Measurements from ENCODE around the gene NAA10. TPM values are rescaled to one million over a fixed set of nuclear protein-coding genes. Genes with fewer than 3 reads are reported as not detected.

The NAA10 gene
- total RNA-seq, 4 donors from 2014 or later: 89.3 to 106 (median 95.4) TPM

DNA sequence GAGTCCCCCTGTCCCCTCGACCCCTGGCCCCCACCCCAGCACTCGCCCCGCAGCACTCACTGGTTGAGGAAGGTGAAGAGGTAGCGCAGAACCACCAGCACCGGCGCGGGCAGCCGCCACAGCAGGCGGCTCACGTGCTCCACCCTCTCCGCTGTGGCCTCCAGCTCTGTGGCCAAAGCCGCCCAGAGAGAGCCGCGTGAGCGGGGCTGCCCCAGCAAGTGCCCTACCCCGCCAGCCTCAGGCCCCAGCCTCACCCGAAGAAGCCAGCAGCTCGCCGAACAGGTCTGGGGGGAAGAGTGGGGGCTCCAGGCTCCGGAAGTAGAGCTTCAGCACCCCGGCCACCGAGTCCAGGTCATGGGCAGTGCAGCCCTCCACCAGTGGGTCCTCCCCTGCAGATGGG lies 24.4 kb downstream of the NAA10 start:
- H3K27ac ChIP-seq (replicated peaks in 1 of 4): no peak overlapping the region
- no peak for DNase-seq (ENCODE audit: extremely low spot score)
- intact Hi-C loops (cut with DNase I): no loop called here
- 100% methylated on average over 1 of the region's 22 CpGs for WGBS
- H3K36me3 ChIP-seq: no peaks in the 10 kb centered on the region
- H3K9me3 ChIP-seq: no peaks in the 10 kb centered on the region
- H3K4me1 ChIP-seq: no peaks in the 10 kb centered on the region
- no peak for TF ChIP-seq EP300 (IDR thresholded peaks at IDR 0.05)
- no peak for TF ChIP-seq POLR2A (IDR thresholded peaks at IDR 0.05; ENCODE audit: low read depth)
- TF ChIP-seq POLR2AphosphoS5 (IDR thresholded peaks at IDR 0.05): no peak
- TF ChIP-seq, protein P1, sequence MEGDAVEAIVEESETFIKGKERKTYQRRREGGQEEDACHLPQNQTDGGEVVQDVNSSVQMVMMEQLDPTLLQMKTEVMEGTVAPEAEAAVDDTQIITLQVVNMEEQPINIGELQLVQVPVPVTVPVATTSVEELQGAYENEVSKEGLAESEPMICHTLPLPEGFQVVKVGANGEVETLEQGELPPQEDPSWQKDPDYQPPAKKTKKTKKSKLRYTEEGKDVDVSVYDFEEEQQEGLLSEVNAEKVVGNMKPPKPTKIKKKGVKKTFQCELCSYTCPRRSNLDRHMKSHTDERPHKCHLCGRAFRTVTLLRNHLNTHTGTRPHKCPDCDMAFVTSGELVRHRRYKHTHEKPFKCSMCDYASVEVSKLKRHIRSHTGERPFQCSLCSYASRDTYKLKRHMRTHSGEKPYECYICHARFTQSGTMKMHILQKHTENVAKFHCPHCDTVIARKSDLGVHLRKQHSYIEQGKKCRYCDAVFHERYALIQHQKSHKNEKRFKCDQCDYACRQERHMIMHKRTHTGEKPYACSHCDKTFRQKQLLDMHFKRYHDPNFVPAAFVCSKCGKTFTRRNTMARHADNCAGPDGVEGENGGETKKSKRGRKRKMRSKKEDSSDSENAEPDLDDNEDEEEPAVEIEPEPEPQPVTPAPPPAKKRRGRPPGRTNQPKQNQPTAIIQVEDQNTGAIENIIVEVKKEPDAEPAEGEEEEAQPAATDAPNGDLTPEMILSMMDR (IDR thresholded peaks at IDR 0.05): no peak
- H3K4me3 ChIP-seq: no peak overlapping the region
- H3K27me3 ChIP-seq: no peaks in the 10 kb centered on the region

DNA sequence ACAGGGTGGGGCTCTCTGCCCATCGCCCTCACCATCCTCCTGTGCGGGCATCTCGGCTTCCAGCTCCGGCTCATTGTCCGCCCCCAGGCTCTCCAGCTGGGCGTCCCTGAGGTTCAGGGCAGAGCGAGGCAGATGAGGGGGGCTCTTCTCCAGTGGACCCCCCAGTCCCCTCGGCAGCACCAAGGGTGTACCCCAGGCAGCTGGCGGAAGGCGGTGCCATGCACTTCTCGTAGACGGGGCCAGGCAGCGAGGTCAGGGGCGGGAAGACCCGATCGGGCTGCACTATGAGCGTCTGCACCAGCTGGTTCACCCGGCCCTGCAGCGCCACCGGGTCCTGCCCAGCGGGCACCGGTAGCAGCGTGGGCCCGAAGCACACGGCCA lies 24.9 kb downstream of the NAA10 start:
- Histone ChIP-seq H3K4me1 (peaks cover 0 to under 1% (median 0%) of the 10 kb centered on the region in 4 donors), H3K27ac (replicated peaks in 1 of 4) (no peak overlapping the region), H3K36me3 (no peaks in the 10 kb centered on the region), H3K4me3 (no peak overlapping the region), H3K27me3 (no peaks in the 10 kb centered on the region), H3K9me3 (no peaks in the 10 kb centered on the region)
- TF ChIP-seq, protein P1 (IDR thresholded peaks at IDR 0.05): no peak
- TF ChIP-seq EP300 (IDR thresholded peaks at IDR 0.05) (no peak), POLR2AphosphoS5 (IDR thresholded peaks at IDR 0.05) (no peak), POLR2A (IDR thresholded peaks at IDR 0.05; ENCODE audit: low read depth) (no peak)
- intact Hi-C loops (cut with DNase I): no loop called here
- WGBS: no CpG with 5 or more reads among the region's 25 CpGs
- DNase-seq (ENCODE audit: extremely low spot score): no peak

DNA sequence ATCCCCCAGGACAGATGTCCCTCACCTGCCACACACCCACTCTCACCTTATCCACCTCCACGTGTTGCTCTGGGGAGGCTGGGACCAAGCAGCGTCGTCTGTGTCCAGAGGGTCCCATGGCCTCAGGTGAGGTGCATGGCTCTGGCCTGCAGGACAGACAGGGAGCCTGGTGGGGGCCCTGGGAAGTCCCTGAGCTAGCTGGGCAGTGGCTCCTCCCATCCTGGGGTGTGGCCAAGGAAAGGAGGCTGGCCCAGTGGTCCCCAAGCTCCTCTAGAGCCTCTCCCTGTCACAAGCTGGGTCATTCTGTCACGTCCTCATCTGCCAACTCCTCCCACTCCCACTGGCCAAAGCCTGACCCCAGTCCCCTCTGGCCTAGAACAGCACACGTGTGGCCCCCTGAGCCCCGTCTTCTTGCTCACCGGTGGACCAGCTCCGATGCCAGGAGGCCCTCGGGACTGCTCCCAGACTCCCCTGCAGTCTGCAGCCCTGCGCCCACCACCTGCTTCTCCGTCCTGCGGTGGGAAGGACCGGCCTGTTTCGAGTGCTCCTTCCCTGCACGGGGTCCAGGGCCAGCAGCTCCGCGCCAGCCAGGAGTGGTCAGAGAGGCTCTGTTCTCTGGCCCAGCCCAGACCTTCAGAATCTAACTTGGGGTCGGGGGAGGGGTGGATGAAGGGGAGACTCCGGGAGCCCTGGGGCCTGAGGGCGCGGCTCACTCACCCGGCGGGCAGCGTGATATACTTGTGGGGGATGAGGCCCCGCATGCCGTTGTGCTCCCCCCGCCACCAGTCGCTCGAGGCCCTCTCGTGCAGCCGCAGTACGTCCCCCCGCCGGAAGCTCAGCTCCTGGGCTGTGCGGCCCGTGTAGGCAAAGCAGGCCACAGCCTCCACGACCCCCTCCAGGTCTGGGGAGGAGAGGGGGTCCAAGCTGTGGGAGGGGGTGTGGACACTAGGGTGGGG lies 25.5 kb downstream of the NAA10 start:
- intact Hi-C loops (cut with DNase I): no loop called here
- Histone ChIP-seq H3K27ac (replicated peaks in 1 of 4) (no peak overlapping the region), H3K4me1 (peaks cover 0 to 7% (median 3%) of the 10 kb centered on the region in 4 donors), H3K27me3 (no peaks in the 10 kb centered on the region), H3K36me3 (no peaks in the 10 kb centered on the region), H3K4me3 (no peak overlapping the region), H3K9me3 (no peaks in the 10 kb centered on the region)
- DNase-seq (ENCODE audit: extremely low spot score): no peak
- TF ChIP-seq POLR2AphosphoS5 (IDR thresholded peaks at IDR 0.05) (no peak), POLR2A (IDR thresholded peaks at IDR 0.05; ENCODE audit: low read depth) (no peak), EP300 (IDR thresholded peaks at IDR 0.05) (no peak)
- TF ChIP-seq, protein P1 (IDR thresholded peaks at IDR 0.05): no peak
- WGBS: 73% methylated on average over 22 of the region's 37 CpGs

DNA sequence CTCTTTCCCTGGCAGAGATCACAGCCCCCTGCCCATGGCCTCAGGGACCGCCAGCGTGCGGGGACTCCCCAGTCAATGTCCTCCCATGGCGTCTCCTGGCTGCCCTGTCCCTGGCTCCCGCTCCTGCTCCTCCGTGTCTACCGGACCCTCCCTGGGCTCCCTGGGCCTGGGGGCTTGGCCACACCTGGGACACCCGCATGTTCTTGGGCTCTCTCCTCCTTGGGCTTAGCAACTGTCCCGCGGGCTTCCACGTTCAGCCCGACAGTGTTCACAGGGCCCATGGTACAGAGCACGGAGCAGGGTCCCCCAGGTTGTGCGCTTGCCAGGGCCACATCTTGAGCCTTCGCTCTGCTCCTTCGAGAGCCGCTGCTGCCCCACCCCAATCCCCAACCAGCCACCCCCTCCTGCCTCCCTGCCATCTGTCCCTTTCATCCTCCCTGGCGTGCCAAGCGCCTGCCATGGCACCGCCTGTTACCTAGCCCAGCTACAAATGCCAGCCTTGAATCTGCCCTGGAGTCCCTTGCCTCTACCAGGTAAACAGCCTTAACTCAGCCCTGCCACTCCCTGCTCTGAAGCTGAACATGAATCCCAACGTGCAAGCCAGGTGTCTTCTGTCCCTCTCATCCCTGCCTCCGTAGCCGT lies 26.5 kb downstream of the NAA10 start:
- no peaks in the 10 kb centered on the region for H3K36me3 ChIP-seq
- intact Hi-C loops (cut with DNase I): no loop called here
- TF ChIP-seq POLR2AphosphoS5 (IDR thresholded peaks at IDR 0.05) (no peak), EP300 (IDR thresholded peaks at IDR 0.05) (no peak), POLR2A (IDR thresholded peaks at IDR 0.05; ENCODE audit: low read depth) (no peak)
- TF ChIP-seq, protein P1 (IDR thresholded peaks at IDR 0.05): no peak
- H3K4me1 ChIP-seq: peaks cover 5 to 14% (median 10%) of the 10 kb centered on the region in 4 donors
- no peaks in the 10 kb centered on the region for H3K27me3 ChIP-seq
- DNase-seq (ENCODE audit: extremely low spot score): no peak
- 87% methylated on average over 21 of the region's 23 CpGs for WGBS
- H3K4me3 ChIP-seq: no peak overlapping the region
- H3K9me3 ChIP-seq: no peaks in the 10 kb centered on the region
- no peak overlapping the region for H3K27ac ChIP-seq (replicated peaks in 1 of 4)

Measured in esophagus muscularis mucosa (tissue), 4 donors.